HG03066 (cell line): ENCODE measurements around the gene TDRD1.

Source experiments
- ATAC-seq: cut with Tn5 transposase; IDR thresholded peaks from one replicate; pipeline ENCODE4 v1.9.1; 2021; ENCODE audit warnings: low read depth; ENCODE audit not compliant: unreplicated experiment

Gene TDRD1

DNA sequence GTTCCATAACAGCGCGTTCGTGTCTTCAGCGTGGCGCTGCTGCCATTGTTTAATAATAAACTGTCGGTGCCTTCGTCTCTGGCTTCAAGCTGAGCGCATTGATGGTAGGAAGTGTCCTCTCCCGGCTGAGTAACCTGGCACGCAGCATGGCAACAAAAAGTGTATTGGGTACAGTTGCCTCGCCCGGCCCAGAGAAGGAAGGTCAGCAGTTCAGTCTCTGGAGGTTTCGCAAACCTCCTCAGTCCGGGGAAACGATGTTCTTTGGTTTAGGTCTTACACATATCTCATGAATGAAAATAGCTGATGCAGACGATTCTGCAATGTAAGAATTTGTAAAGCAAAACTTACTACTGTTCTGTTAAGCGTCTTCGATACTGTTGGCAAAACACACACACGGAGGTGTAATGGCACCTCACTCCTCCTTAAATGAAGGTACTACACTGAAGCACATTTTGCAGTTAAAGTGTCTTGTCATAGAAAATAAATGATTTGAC, 4.4 kb upstream of the TDRD1 start:
- ATAC-seq = no peak

DNA sequence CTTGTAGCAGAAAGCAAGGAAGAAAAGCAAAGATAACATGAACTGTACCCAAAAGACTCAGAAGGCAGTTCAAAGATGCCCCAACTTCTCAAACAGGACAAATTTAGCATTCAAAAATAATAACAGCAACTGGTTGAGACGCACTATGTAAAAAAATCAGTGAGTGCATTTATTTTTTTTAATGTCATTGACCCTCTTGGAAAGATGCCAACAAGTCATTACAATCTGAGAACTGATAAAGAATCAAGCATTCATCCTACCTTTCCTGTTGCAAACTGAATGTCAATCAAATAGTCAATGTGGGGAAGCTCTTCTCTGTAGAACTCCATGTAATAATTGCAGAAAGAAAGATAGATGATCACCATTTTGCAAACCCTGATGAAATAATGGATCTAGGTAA, 3.5 kb upstream of the TDRD1 start:
- ATAC-seq = no peak

DNA sequence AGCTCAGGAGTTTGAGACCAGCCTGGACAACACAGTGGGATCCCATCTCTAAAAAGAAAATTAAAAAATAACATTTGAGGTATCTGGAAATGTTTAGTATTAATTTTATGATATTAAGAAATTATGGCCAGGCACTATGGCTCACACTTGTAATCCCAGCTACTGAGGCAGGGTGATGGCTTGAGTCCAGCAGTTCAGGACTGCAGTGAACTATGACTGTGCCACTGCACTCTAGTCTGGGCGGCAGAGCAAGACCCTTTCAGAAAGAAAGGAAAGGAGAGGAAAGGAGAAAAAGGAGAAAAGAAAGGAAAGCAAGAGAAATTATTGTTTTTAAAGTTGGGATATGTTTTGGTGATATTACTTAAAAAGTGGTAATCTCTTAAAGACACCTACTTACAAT, 2.6 kb upstream of the TDRD1 start:
- ATAC-seq = no peak

DNA sequence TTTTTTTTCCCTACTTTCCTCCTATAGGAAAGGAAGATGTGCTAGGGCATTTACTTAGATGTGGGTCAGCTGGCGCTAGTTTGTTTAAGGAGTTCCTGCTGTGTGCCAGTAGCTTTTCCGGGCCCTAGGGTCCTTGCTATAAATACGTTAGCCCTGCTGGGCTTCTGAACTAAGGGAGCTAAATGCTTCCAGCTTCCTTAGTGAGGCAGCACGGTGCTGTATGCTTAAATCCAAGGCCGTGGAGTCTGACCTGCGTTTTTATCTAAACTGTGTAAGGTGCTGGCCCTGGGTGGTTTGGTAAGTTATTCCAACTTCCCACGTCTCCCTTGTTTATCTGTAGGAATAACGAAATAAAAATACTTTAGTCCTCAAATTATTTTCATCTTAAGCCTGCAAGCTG, 594 bp downstream of the TDRD1 start:
- ATAC-seq = no peak

DNA sequence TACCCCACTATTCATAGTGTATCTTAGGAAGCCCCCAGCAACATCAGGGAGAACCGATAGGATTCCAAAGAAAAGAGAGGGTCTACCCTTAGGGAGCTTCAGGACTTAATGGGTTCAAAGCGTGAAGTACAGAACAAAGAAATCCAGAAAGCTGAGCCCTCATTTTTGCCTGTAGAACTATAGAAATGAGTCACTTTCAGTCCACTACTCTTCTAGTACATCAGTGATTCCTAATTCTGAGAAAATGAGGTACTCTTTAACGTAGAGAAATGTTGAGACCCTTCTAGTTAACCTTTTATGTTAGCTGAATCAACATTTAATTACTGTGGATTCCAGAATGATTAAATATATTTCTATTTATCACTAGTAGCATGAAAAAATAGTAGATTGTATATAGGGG, 1.8 kb downstream of the TDRD1 start:
- ATAC-seq = no peak

DNA sequence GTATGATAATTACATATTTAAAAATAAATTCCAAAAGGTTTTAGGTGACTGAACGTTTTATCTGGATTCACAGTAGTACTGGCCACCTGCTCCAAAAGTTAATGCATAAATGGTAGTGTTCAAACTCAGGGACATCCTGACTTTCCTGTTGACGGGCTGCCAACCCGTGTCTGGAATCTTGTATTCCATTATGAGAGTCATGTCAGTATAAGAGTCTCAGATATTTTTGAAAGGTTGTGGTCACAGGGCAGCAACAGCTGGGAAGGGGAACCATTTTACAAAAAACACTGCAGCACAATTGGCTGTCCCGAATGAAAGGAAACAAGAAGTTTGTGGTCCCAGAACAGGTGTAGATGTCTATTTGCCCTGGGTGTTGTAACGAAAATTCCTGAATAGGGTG, 2.8 kb downstream of the TDRD1 start:
- ATAC-seq = no peak

DNA sequence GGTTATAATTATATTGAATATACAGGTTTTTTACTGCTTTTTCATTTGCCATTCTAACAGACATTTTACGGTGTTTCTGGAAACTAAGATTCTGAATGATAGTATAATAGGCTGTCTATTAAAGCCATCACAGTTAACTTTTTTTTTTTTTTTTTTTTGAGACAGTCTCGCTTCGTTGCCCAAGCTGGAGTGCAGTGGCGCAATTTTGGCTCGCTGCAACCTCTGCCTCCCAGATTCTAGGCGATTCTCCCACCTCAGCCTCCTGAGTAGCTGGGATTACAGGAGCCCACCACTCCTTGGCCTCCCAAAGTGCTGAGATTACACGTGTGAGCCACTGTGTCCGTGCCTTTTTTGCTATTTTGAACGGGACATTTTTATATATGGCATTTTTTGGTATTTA, 4.4 kb downstream of the TDRD1 start:
- ATAC-seq = no peak

DNA sequence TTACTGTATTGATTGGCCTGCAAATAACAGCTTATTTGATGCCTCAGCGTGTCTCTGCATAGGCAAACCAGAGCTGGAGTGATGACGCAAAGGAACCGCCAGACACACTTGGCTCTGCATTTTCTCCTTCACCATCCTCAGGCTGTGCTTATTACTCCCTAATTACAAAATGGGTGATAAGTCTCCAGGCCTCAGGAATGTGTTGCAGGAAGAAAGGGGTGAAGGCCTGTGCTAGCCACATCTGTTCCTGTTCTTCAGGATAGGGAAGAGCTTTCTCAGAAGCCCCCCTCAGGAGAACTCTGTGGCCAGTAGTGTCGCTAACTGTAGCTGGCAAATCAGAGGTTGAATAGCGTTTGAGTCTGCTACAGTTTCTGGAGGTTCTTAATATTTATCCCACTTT, 5.1 kb downstream of the TDRD1 start:
- no peak for ATAC-seq

DNA sequence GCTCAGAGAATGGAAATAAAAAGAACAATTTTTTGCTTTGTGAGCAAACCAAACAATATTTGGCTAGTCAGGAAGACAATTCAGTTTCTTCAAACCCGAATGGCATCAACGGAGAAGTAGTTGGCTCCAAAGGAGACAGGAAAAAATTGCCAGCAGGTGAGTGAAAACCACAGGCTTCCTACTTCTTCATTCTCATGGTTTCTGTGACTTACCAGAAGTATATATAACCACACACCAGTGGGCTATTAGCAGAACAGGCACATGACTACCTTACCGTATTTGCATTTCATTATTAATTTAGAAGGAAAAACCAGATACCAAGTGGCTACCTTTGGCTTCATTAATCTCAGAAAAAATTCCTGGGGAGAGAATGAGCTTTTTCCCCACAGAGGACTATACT, 8.8 kb downstream of the TDRD1 start:
- ATAC-seq = peak; percentile 68

DNA sequence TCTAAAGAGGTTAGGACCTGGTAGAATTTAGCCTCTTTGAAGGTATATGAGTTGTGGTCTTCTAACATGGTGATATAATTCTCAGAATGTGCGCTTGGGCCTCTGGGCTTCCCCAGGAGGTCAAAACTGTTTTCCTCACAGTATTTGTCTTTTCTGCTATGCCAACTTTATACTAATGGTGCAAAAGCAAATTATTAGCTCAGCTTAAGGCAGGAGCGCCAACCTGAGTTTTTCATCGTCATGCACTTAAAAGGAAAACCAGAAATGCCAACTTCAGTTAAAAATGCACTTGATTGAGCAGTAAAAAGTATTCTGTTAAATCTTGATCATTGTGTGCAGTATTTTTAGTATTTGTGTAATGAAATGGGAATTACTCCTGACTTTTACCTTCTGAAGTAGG, 9.7 kb downstream of the TDRD1 start:
- no peak for ATAC-seq

DNA sequence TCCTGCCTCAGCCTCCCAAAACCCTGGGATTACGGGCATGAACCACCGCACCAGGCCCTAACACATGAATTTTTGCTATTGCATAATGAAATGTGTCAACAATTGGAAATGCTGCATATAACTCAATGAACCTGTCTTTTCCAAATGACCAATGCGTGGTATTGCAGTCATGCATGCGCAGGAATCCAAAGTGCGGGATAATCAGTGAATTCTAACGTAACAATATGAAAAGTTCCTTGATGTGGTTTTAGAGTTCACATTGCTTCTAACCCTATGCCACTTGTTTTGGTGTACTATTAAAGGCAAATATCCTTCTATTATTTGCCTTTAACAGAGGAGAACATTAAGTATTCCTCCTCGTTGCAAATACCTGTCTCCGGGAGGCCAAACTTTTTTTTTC, 10.5 kb downstream of the TDRD1 start:
- ATAC-seq = no peak

DNA sequence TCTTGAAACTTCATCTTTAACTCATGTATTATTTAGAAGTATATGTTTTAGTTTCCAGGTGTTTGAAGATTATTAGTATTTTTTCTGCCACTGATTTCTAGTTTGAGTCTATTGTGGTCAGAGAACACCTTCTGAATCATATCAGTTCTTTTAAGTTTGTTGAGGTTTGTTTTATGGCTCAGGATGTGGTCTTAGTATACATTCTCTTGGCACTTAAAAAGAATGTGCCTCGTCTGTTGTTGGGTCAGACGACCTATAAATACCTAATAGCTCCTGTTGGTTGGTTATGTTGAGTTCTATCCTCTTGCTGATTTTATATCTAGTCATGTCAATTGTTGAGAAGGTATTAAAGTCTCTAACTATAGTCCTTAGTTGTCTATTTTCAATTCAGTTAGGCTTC, 15.9 kb downstream of the TDRD1 start:
- peak; percentile 90 for ATAC-seq

DNA sequence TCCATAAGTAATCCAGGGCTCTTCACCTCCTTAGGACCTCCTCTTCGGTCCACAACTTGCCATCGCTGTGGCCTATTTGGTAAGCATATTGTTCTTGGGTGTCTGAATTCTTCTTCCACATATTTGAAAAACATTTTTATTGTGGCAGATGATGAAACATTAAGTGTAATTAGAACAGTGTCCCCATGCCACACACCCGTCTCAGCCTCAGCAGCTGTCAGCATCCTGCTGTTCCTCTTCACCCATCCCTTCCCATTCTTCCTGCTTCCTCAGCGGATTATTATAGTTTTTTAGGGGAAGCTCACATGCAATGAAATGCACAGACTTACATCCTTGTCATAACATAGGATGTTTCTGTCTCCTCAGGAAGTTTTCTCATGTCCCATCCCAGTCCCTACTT, 20.1 kb downstream of the TDRD1 start:
- no peak for ATAC-seq

DNA sequence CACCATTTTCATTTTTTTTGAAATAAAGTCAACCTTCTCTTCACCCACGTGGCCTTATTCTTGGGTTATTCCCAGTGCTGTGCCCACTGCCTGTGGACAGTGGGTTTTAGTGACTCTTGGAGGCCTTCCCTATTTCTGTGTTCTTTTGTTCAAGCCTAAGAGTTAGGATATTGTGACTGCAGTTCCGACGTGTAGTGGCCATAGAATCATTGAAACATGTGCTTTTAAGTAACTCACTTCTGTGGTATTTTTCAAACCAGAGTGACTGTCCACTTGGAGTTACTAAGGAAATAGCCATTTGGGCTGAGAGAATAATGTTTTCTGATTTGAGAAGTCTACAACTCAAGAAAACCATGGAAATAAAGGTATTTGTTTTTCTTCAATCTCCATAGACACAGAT, 23.7 kb downstream of the TDRD1 start:
- ATAC-seq = no peak

DNA sequence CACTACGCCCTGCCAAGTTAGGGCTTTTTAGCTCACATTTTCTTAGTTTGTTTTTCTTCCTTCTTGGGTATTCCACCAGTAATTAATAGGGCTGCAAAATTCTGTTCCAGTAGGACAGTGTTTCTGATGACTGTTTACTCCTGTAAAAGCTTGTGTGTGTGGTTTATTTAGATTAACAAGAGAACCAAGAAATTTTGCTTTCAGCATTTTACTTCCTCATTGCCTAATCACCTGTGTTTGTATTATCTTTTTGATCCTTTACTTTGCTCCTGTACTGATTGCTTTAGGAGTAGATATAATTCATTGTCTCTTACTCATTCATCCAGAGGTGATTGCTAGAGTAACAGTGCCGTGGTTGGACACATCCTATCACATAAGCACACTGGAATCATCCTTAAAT, 27.7 kb downstream of the TDRD1 start:
- ATAC-seq = no peak

DNA sequence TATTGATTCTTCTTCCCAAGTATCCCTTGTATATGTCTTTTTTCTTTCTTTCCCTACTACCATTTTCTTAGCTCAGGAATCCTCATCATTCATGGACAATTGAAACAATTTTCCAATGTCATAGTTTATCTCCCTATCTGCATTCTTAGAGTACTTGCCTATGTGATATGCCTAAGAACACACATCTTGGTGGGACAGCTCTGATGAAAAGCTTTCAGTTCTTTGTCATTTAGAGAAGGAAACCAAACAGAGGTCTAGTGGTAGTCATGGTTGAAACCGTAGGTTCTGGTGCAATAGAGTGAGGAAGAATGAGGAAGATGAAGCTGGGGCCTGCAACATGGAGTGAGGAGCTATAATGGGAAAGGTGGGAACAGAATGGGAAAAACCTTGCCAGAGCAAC, 28.2 kb downstream of the TDRD1 start:
- no peak for ATAC-seq

DNA sequence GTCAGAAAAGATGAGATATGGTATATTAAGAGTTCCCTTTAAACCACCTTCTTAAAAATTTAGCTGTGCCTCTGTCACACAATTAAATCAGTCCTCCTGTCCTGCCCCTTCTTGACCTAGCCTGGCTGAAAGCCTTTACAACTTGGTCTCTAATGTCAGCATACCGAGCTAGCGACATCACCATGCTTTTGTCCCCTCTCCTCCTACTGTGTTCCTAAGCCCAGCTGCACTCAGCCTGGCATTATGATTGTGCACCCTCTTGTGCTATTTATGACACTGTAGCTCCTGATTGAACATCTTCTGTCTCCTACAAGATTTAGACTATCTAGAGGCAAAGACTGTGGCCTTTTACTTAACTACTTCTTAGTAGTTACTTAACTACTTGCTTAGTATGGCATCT, 29.2 kb downstream of the TDRD1 start:
- no peak for ATAC-seq

DNA sequence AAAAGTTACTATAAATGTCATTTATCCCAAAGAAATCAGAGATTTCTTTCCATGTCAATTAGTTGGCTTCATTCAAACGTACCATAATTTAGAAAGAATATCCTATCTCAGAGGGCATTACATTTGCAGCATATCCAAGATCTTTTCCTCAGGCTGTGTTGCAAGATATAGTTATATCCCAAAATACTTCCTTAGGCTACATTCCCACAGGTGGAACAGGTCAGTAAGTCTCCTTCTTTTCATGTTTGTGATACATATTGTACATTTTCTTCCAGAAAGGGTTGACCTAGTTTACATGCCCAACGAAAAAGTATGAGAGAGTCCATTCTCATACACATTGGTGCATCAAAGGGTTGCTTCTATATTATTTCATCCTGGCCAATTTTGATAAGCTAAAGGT, 33.0 kb downstream of the TDRD1 start:
- ATAC-seq = no peak

DNA sequence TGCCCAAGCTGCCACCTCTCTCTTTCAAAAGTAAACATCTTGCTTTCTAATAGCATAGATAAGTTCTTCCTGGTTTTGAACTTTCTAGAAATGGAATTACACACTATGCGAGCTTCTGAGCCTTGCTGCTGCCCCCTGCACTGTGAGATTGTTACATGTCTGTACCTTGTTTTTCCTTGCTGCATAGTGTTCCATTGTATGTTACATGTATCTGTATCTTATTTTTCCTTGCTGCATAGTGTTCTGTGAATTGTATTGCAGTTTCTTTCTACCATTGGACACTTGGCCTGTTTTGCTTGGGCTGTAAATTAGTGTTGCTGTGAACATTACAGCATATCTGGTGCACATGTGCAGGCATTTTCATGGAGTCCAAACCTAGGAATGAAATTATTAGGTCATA, 35.9 kb downstream of the TDRD1 start:
- no peak for ATAC-seq

DNA sequence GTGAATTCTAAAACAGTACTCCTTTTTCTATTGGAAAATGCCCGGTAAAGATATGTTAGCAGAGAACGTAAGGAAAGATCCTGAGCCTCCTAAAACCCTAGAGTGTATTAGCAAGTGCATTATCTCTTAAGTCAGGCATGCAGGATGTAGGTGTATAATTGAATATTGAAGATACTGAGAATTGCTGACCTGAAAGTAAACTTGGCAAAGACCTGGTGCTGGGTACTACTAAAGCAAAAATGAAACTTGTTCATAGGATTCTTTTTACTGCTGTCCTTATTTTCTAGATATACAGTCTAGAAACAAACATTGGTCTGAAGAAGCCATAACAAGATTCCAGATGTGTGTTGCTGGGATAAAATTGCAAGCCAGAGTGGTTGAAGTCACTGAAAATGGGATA, 41.1 kb downstream of the TDRD1 start:
- ATAC-seq = no peak

DNA sequence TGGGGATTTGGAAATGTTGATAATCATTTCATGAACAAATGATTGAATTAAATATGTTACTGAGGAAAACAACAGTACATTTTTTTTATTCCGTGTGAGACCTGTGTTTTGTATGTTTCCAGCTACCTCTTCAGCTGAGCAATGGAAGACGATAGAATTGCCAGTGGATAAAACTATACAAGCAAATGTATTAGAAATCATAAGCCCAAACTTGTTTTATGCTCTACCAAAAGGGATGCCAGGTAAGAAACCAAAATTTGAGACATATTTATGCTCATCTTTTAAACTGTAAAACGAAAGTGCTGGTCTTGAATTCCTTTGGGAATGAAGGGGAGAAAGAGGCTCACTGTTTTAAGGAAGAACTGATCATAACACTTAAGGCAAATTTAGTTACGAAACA, 42.1 kb downstream of the TDRD1 start:
- no peak for ATAC-seq

DNA sequence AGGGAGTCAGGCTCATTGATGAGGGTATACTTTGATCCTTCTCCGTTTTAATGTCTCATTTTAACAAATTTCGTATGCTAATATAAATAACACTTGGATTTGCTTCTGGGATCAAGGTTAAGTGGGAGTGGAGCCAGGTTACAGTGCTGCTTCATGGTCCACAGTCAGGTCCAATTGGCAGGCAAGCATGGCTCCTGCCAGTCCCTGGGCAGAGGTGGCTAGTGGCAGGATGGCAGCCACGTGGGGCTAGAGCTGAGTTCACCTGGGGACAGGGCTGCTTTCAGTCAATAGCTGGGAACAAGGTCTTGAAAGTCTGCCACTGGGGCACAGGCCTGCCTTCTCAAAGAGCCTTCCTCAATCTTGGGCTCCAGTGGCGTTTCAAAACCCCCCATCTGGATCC, 43.9 kb downstream of the TDRD1 start:
- no peak for ATAC-seq

DNA sequence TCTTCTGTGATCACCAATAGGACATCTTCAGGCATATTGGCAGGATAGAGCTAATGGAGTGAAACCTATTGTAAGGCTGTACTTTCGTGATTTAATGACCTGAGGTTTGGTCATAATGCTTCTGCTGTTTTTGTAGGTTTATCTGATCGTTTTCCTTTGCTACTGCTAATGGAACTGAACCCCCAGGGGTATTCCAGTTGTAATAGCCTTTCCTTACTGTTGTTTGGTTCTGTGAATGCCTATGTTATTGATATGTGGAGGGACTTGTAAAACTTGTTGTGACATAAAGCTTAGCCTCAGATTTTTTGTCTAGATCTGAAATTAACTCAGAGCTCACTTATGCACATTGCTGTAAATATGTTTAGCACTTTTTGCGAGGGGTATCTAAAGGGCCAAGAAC, 49.0 kb downstream of the TDRD1 start:
- ATAC-seq = no peak
